Measurements from ENCODE around the gene ANKUB1.

DNA sequence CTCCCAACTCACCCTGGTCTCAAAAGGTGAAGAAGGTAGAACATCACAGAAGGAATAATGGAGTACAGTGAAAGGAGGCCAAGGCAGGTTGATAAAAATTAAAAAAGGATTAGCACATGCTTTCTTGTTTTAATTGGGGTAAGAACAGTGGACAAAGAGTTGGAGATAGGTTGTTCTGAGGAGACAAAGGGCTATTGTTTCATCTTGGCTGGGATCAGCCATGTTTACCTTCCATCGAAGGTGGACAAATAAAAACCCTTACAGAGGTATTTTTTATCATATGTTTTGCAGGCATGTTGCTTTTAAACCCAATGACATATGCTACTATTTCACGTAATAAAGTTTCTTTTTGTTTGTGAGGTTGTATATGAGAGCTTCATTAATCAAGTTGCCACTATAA, 53.0 kb downstream of the ANKUB1 start:
- TF ChIP-seq POLR2AphosphoS5 (IDR thresholded peaks at IDR 0.05) (no peak), POLR2A (IDR thresholded peaks at IDR 0.05) (no peak)
- TF ChIP-seq, protein P1, sequence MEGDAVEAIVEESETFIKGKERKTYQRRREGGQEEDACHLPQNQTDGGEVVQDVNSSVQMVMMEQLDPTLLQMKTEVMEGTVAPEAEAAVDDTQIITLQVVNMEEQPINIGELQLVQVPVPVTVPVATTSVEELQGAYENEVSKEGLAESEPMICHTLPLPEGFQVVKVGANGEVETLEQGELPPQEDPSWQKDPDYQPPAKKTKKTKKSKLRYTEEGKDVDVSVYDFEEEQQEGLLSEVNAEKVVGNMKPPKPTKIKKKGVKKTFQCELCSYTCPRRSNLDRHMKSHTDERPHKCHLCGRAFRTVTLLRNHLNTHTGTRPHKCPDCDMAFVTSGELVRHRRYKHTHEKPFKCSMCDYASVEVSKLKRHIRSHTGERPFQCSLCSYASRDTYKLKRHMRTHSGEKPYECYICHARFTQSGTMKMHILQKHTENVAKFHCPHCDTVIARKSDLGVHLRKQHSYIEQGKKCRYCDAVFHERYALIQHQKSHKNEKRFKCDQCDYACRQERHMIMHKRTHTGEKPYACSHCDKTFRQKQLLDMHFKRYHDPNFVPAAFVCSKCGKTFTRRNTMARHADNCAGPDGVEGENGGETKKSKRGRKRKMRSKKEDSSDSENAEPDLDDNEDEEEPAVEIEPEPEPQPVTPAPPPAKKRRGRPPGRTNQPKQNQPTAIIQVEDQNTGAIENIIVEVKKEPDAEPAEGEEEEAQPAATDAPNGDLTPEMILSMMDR (IDR thresholded peaks at IDR 0.05) = no peak
